Stimulated activated naive B cell treated with anti-CD40 and anti-IgM and Interleukin-4, amounts not matched to agents 10 μg/mL and 1 μg/mL and 100 μg/mL, for 72 hours (primary cell): ENCODE results near the gene ZNF527.
"Not testable (repeated sequence)": the region's sequence is repeated elsewhere in the genome, so short reads cannot be mapped to it uniquely, and the experiment has no call there.

Experiments used
- ATAC-seq, 2 donors: fragments of 150-1000 bp; cut with Tn5 transposase; replicated peaks; 2 replicates each; pipeline ENCODE4 v1.10.0; 2021; ENCODE audit warnings: moderate library complexity in 1 of 2
- DNase-seq: peaks from one replicate; pipeline ENCODE4 v3.0.0; 2021
- H3K27ac Mint-ChIP-seq: one replicate; pipeline ENCODE4 v1.8.0; 2022; ENCODE audit warnings: mild to moderate bottlenecking, mixed read lengths
- H3K27me3 Mint-ChIP-seq, 2 donors: one replicate each; pipeline ENCODE4 v1.8.0; 2022; ENCODE audit warnings: mixed read lengths in 2 of 2
- H3K36me3 Mint-ChIP-seq, 2 donors: one replicate each; pipeline ENCODE4 v1.8.0; 2022; ENCODE audit warnings: mixed read lengths in 2 of 2, mild to moderate bottlenecking in 1 of 2
- H3K4me1 Mint-ChIP-seq, 2 donors: one replicate each; pipeline ENCODE4 v1.8.0; 2022; ENCODE audit warnings: mixed read lengths in 2 of 2, mild to moderate bottlenecking in 1 of 2
- H3K4me3 Mint-ChIP-seq, 2 donors: one replicate each; pipeline ENCODE4 v1.8.0; 2022; ENCODE audit warnings: mild to moderate bottlenecking in 2 of 2, mixed read lengths in 2 of 2, moderate library complexity in 1 of 2
- H3K9me3 Mint-ChIP-seq, 2 donors: one replicate each; pipeline ENCODE4 v1.8.0; 2022; ENCODE audit warnings: mixed read lengths in 2 of 2, mild to moderate bottlenecking in 1 of 2

The ZNF527 gene

DNA sequence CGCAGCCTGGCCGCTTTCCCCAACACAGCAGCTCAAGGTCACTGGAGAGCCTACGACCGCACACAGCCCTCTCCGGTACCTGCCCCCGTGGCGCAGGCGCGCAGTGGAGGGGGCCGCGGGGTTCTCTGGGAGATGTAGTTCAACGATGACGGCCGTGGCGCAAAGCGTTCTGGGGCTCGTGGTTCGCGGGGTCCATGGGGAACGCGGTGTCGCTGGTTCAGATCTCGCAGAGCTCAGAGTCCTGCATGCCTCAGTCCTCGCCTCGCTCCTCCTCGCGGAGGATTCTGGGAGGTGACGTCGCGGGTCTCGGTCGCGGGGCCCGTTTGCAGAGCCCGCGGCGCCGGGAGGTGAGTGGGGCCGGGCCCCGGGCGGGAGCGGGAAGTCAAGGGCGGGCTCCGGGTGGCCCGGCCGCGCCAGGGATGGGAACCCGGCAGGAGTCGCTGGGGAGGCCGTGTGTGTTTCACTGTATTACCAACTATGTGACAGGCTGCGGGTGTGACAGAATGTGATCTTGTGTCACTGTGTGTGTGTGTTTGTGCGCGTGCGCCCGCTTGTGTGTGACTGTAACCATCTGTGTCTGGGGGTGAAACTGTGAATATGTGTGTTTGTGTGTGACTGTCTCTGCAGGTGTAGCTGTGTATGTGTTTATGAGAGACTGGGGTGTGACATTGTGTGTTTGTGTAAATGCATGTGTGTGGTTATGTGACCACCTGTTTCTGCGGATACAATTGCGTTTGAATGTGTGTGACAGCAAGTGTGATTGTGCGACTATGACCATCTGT, at the start of gene ZNF527:
ZNF527 (plus strand) TSS at position 220 of the 782 bp plus-strand sequence. CDS start 3,100 bp downstream, outside the sequence.
- H3K36me3 Mint-ChIP-seq, result peaks cover 16 to 19% of the 10 kb centered on the region in 2 donors
- peak within 1 kb of the TSS; percentile 96 to 99 for H3K4me3 Mint-ChIP-seq
- DNase-seq (peak; percentile 98), ATAC-seq (peak; percentile 98 to 99)
- H3K27me3 Mint-ChIP-seq, result no peaks in the 10 kb centered on the region
- H3K27ac Mint-ChIP-seq, result peak within 1 kb of the TSS; percentile 99
- H3K9me3 Mint-ChIP-seq, result peaks cover 6 to 10% of the 10 kb centered on the region in 2 donors
- peaks cover 7 to 23% of the 10 kb centered on the region in 2 donors for H3K4me1 Mint-ChIP-seq

DNA sequence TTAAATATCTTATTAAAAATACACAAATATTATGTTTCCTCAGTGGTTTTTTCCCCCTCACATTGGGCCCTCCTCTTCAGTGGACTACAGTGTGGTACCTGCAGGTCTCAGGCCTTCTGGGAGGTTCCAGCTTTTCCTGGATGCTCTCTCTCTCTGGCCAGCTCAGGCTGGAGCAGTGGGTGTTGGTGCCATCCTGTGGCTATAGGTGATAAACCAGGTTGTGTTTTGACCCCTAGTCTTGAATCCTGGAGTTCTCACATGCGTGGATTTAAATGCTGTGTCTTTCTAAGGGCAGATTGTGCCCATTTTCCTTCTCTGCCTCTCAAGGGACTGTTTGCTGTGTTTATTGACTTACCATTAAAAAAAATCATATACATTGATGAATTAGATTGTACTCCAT, 41.2 kb upstream of the ZNF527 start:
- peaks cover 49 to 70% of the 10 kb centered on the region in 2 donors for H3K36me3 Mint-ChIP-seq
- no peak overlapping the region for H3K4me3 Mint-ChIP-seq
- H3K9me3 Mint-ChIP-seq, result no peaks in the 10 kb centered on the region
- no peak for DNase-seq
- H3K4me1 Mint-ChIP-seq, result peaks cover 11 to 13% of the 10 kb centered on the region in 2 donors
- ATAC-seq, result no peak
- no peaks in the 10 kb centered on the region for H3K27me3 Mint-ChIP-seq
- H3K27ac Mint-ChIP-seq, result no peak overlapping the region

DNA sequence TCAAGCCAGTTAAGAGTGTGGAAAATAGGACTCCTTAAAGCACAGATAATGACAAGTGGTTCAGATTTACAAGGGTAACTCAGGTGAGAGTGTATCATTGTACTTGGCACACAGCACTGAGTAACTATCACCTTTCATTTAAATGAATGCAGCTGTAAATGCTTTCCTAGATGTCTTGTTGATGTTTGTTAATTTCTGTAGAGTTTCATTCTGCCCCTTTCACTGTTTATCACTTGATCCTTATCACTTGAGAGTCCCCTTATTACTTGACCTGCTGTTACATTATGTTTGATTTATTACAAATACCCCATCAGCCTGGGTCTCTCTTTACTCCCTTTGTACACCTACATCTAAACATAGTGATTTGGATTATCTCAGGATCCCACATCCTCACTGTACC, 38.1 kb upstream of the ZNF527 start:
- H3K36me3 Mint-ChIP-seq, result peaks cover 38 to 72% of the 10 kb centered on the region in 2 donors
- no peak overlapping the region for H3K27ac Mint-ChIP-seq
- H3K9me3 Mint-ChIP-seq, result no peaks in the 10 kb centered on the region
- ATAC-seq (no peak), DNase-seq (no peak)
- no peak overlapping the region for H3K4me3 Mint-ChIP-seq
- no peaks in the 10 kb centered on the region for H3K27me3 Mint-ChIP-seq
- H3K4me1 Mint-ChIP-seq, result peaks cover 15 to 32% of the 10 kb centered on the region in 2 donors

DNA sequence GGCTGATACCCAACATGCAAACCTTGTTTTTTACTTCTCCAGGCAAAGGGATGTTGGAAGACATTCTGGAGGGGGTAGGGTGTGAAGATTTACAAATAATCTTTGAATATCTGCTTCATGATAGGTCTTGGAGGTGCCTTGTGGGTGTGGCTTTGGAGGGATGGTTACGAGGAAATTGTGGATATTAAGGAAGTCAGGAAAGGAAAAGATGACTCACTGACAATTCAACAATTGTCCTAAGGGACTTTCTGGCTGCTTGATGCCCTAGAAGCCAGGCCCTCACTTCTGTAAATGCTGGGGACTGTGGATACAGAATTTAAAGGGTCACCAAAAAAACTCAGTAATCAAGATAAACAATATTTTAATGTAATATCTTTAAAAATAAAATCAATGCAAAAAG, 37.4 kb upstream of the ZNF527 start:
- Mint-ChIP-seq H3K36me3 (peaks cover 38 to 70% of the 10 kb centered on the region in 2 donors), H3K4me1 (peaks cover 17 to 37% of the 10 kb centered on the region in 2 donors), H3K27me3 (no peaks in the 10 kb centered on the region), H3K4me3 (peak overlapping the region in 1 of 2 donors; percentile 86), H3K27ac (peak overlapping the region; percentile 68), H3K9me3 (no peaks in the 10 kb centered on the region)
- DNase-seq (no peak), ATAC-seq (no peak)

DNA sequence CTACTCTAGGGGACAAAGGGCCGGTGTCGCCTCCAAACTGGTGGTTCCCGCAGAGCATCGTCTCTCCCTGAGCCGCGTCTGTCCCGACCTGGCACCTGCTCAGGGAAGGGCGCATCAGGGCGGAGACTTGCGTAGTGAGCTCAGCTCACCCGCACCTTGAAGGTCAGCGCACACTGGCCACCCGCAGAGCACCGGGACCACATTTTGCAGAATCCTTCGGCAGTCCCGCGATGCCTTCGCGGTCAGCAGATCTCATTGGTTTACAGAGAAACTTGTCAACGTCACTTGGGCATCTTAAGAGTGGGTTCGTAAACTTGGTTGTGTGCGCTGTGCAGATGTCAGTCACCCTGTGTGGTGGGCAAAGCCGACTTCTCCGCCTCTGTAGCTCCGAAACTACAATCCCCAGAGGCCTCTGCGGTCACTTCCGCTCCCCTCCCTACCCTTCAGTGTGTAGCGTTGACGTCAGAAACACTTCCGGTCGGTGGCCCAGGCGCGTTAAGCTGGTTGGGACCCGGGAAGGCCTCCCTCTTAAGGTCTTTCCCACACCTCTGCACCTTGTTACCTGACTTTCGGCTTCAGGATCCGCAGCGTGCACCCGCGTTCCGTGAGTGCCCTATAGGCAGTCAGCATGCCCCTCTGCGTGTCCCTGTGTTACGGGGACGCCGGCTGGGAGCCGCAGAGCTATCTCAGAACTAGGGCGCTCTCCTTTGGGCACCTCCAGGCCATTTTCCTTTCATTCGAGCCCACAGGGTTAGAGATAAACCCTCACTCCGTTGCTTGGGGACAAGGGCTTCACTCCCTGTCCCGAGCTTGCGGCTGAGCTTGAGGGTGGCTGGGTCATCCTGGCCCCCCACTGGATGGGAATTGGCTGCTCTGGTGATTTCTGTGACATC, 36.5 kb upstream of the ZNF527 start:
- peak overlapping the region; percentile 95 for H3K27ac Mint-ChIP-seq
- H3K27me3 Mint-ChIP-seq, result no peaks in the 10 kb centered on the region
- H3K4me3 Mint-ChIP-seq, result peak overlapping the region; percentile 86 to 98
- ATAC-seq, result peak; percentile 98
- H3K4me1 Mint-ChIP-seq, result peaks cover 17 to 38% of the 10 kb centered on the region in 2 donors
- peak; percentile 85 for DNase-seq
- H3K36me3 Mint-ChIP-seq, result peaks cover 31 to 63% of the 10 kb centered on the region in 2 donors
- H3K9me3 Mint-ChIP-seq, result no peaks in the 10 kb centered on the region

DNA sequence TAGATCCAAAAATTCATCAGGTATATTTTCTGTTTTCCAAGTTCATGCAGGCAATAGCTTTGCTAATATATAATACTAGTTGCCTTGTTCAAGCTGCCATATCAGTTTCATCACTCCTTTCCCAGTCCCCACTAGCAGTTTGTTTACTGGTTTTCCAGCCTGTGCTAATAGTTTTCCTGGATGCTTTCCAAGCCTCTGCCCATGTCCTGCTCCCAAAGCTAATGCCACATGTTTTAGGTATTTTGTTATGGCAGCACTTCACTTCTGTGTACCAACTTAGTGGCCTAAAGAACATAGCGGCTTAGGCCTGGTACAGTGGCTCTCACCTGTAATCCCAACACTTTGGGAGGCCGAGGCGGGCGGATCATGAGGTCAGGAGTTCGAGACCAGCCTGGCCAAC, 28.1 kb upstream of the ZNF527 start:
- no peak overlapping the region for H3K4me3 Mint-ChIP-seq
- no peaks in the 10 kb centered on the region for H3K9me3 Mint-ChIP-seq
- no peaks in the 10 kb centered on the region for H3K27me3 Mint-ChIP-seq
- H3K36me3 Mint-ChIP-seq, result peaks cover 51 to 67% of the 10 kb centered on the region in 2 donors
- DNase-seq (no peak), ATAC-seq (no peak)
- H3K4me1 Mint-ChIP-seq, result peaks cover 3 to 6% of the 10 kb centered on the region in 2 donors
- H3K27ac Mint-ChIP-seq, result peak overlapping the region; percentile 25

DNA sequence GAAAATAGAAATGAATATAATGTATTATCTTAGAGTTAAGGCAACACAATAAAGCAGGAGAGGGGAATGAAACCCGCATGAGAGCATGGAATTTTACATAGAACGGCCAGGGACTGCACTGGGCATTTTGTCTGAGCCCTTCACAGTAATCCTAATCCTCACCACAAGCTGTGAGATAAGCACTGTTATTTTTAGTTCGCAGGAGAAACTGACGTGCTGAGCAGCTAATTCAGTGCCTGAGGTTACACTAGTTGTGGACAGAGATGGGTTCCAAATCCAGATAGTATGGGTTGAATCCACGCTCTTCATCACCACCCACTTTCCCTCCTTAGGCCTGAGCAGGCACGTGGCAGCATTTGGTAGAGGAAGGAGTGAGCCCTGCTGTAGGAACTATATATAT, 24.8 kb upstream of the ZNF527 start:
- H3K36me3 Mint-ChIP-seq, result peaks cover 59 to 69% of the 10 kb centered on the region in 2 donors
- no peaks in the 10 kb centered on the region for H3K27me3 Mint-ChIP-seq
- no peak for DNase-seq
- no peak for ATAC-seq
- no peak overlapping the region for H3K4me3 Mint-ChIP-seq
- peaks cover 0 to 1% of the 10 kb centered on the region in 2 donors for H3K4me1 Mint-ChIP-seq
- H3K27ac Mint-ChIP-seq, result no peak overlapping the region
- H3K9me3 Mint-ChIP-seq, result no peaks in the 10 kb centered on the region

DNA sequence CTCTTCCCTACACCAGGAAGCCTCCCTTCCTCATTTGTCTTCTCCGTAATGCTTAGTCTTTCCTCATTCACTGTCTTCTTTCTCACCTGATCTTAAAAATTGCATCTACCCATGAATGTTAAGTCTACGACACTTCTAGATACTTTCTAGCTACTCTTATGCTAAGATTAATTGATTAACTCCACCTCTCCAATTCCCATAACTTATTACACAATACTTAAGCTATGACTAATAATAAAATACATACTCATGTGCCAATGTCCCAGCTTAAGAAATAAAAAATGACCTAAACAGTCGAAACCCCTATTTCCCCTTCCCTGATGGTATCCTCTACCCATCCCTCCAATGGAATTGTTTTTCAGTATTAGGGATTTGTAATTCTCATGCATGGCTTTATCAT, 22.8 kb upstream of the ZNF527 start:
- DNase-seq, result no peak
- Mint-ChIP-seq H3K9me3 (no peaks in the 10 kb centered on the region), H3K4me1 (peaks cover 0 to 1% of the 10 kb centered on the region in 2 donors), H3K36me3 (peaks cover 59 to 76% of the 10 kb centered on the region in 2 donors), H3K27me3 (no peaks in the 10 kb centered on the region), H3K4me3 (no peak overlapping the region), H3K27ac (no peak overlapping the region)
- ATAC-seq, result no peak

DNA sequence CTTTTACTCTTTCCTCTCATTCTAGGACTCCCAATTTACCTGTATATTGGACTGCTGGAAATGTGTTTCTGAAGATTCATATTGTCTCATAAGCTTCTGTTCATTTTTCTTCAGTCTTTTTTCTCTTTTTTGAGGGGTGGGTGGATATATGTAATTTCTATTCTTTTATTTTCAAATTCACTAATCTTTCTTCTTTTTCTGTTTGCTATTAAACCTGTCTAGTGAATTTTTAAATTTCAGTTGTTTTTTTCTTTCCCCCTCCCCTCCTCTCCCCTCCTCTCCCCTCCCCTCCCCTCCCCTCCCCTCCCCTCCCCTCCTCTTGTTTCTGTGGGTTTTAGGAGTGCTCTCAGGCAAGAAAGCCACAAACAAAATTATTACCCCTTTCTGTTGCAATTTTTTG, 16.9 kb upstream of the ZNF527 start:
- H3K4me1 Mint-ChIP-seq, result peaks cover 5 to 16% of the 10 kb centered on the region in 2 donors
- H3K4me3 Mint-ChIP-seq, result no peak overlapping the region
- DNase-seq (no peak), ATAC-seq (no peak)
- peaks cover 67 to 86% of the 10 kb centered on the region in 2 donors for H3K36me3 Mint-ChIP-seq
- H3K27me3 Mint-ChIP-seq, result no peaks in the 10 kb centered on the region
- H3K27ac Mint-ChIP-seq, result no peak overlapping the region
- H3K9me3 Mint-ChIP-seq, result peaks cover 17 to 21% of the 10 kb centered on the region in 2 donors

DNA sequence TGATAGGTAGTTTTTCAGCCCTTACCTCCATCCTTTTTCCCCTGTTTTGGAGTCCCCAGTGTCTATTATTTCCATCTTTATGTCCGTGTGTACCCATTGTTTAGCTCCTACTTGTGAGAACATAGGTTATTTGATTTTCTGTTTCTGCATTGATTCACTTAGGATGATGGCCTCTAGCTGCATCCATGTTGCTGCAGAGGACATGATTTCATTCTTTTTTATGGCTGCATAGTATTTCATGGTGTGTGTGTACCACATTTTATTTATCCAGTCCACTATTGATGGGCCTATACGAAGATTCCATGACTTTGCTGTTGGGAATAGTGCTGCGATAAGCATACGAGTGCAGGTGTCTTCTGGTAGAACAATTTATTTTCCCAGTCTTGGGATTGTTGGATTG, 15.0 kb upstream of the ZNF527 start:
- Mint-ChIP-seq H3K27ac (no peak overlapping the region), H3K4me3 (no peak overlapping the region), H3K4me1 (peaks cover 5 to 16% of the 10 kb centered on the region in 2 donors), H3K27me3 (no peaks in the 10 kb centered on the region), H3K36me3 (peaks cover 68 to 90% of the 10 kb centered on the region in 2 donors), H3K9me3 (peaks cover 19 to 21% of the 10 kb centered on the region in 2 donors)
- no peak for ATAC-seq
- no peak for DNase-seq

DNA sequence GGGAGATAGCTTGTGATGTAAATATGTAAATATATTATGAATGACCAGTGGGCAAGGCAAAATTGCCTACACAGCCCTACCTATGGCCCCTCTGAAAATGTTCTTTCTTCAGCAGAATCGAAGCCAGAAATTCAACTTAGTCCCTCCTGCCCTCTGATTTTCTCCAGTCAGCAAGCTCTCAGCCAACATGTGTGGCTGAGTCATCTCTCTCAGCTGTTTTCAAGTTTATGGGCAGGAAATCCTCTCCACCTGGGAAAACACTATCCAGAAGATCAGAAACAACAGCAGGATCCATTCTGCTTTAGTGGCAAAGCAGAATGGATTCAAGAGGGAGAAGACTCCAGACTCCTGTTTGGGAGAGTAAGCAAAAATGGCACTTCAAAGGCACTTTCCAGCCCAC, 8.9 kb upstream of the ZNF527 start:
- no peak for DNase-seq
- no peak for ATAC-seq

DNA sequence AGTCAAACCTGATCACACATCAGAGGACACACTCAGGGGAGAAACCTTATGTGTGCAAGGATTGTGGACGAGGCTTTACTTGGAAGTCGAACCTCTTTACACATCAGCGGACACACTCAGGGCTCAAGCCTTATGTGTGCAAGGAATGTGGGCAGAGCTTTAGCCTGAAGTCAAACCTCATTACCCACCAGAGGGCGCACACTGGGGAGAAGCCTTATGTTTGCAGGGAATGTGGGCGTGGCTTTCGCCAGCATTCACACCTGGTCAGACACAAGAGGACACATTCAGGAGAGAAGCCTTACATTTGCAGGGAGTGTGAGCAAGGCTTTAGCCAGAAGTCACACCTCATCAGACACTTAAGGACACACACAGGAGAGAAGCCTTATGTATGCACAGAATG, 8.2 kb upstream of the ZNF527 start:
- Mint-ChIP-seq H3K36me3 (peaks cover 64 to 79% of the 10 kb centered on the region in 2 donors), H3K4me3 (no peak overlapping the region), H3K4me1 (no peaks in the 10 kb centered on the region), H3K9me3 (peaks cover 30 to 31% of the 10 kb centered on the region in 2 donors), H3K27me3 (no peaks in the 10 kb centered on the region), H3K27ac (peak overlapping the region; percentile 86)
- ATAC-seq (no peak), DNase-seq (no peak)

More for the DNA sequence above, 8.9 kb upstream of the ZNF527 start:
- Mint-ChIP-seq H3K9me3 (peaks cover 32 to 35% of the 10 kb centered on the region in 2 donors), H3K27me3 (no peaks in the 10 kb centered on the region), H3K36me3 (peaks cover 71 to 86% of the 10 kb centered on the region in 2 donors), H3K4me1 (no peaks in the 10 kb centered on the region), H3K27ac (no peak overlapping the region), H3K4me3 (no peak overlapping the region)

DNA sequence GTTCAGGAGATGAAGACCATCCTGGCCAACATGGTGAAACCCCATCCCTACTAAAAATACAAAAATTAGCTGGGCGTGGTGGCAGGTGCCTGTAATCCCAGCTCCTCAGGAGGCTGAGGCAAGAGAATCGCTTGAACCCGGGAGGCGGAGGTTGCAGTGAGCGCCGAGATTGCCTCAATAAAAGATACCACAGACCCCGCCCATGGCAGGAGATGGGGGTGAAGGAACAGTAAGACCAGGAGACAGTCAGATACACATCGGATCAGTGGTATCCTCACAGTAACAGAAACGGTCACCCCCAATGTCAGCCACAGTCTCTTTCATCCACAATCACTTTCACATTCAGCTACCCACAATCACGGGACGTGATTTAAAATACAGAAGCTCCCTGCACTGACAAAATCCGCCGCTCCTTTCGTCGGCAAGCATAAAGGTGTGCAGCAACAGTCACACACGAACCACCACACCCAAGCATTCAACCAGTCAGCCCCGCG, 466 bp upstream of the ZNF527 start:
- not testable (repeated sequence) for DNase-seq, H3K27me3 Mint-ChIP-seq
- Mint-ChIP-seq H3K27ac (peak overlapping the region; percentile 99), H3K4me1 (peaks cover 7 to 23% of the 10 kb centered on the region in 2 donors), H3K36me3 (peaks cover 19 to 23% of the 10 kb centered on the region in 2 donors), H3K9me3 (peaks cover 11 to 12% of the 10 kb centered on the region in 2 donors), H3K4me3 (peak overlapping the region; percentile 96 to 99)
- peak; percentile 40 to 41 for ATAC-seq

DNA sequence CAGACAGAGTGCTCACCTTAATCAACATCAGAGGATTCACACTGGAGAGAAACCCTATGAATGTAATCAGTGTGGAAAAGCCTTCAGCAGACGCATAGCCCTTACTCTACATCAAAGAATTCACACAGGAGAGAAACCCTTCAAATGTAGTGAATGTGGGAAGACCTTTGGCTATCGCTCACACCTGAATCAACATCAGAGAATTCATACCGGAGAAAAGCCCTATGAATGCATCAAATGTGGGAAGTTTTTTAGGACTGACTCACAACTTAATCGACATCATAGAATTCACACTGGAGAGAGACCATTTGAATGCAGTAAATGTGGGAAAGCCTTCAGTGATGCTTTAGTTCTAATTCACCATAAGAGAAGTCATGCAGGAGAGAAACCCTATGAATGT, 18.3 kb downstream of the ZNF527 start:
- H3K4me3 Mint-ChIP-seq, result no peak overlapping the region
- no peak for DNase-seq
- H3K9me3 Mint-ChIP-seq, result peaks cover 35 to 36% of the 10 kb centered on the region in 2 donors
- no peaks in the 10 kb centered on the region for H3K4me1 Mint-ChIP-seq
- peaks cover 58 to 71% of the 10 kb centered on the region in 2 donors for H3K36me3 Mint-ChIP-seq
- no peak for ATAC-seq
- H3K27me3 Mint-ChIP-seq, result no peaks in the 10 kb centered on the region
- H3K27ac Mint-ChIP-seq, result no peak overlapping the region
